Stimulated activated CD8-positive, alpha-beta memory T cell treated with anti-CD3 and anti-CD28 coated beads, Interleukin-4, amount 100 ng/mL, for 48 hours (primary cell): Measurements from ENCODE around the gene DNAJC11.
"Not testable (repeated sequence)": the region's sequence is repeated elsewhere in the genome, so short reads cannot be mapped to it uniquely, and the experiment has no call there.

Source experiments
- DNase-seq: peaks from one replicate; pipeline ENCODE4 v3.0.0-alpha.2; 2020

The DNAJC11 gene

DNA sequence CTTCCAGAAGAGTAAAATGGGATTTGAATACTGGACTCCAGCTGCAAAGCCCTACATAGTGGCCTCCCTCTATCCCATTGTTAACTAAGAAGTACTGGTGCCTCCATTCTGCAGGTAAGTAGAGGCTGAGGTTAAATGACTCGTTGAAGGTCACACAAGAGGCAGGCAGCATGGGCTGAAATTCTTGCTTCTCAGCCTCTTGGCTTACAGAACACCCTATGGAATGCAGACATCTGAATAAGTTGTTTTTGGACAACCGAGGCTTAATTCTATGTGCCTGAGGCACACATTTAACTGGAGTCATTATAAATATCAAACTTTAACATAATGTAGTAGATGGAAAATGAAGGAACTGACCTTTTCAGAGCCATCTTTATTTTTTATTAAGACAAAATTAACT is 5.7 kb downstream of the DNAJC11 start:
- no peak for DNase-seq

DNA sequence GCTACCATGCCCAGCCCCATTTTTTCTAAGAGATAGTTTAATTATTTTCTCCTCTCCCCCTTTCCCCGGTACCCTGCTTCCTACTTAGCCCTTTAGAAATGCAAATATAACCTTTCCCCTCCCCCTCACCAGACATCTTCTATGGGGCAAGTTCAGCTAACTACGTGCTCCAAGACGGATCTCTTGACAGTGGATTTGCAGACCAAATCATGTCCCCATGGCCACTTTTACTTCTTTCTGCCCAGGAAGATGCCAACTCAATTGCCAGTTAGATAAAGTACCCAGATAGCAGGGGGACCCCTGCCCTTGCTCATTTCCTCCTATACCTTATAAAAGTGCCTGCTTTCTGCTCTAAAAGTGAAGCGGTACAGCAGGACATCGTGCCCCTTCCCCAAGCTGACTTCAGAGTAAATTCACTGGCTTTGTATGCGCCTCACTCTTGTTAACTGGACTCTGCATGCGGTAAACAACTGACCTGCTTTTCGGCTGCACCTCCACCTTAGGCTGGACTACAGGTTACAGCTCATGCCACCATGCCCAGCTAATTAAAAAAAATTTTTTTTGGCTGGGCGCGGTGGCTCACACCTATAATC is 7.4 kb downstream of the DNAJC11 start:
- no peak for DNase-seq

DNA sequence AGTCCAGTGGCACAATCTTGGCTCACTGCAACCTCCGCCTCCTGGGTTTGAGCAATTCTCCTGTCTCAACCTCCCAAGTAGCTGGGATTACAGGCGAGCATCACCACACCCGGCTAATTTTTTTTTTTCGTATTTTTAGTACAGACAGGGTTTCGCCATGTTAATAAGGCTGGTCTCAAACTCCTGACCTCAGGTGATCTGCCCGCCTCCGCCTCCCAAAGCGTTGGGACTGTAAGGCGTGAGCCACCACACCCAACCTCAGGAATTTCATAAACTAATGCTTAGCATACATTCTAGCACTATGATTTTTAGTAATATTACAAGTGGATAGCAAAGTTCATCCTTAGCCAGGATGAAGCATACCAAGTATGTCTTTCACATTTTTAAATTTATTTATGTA is 8.7 kb downstream of the DNAJC11 start:
- DNase-seq, result no peak

DNA sequence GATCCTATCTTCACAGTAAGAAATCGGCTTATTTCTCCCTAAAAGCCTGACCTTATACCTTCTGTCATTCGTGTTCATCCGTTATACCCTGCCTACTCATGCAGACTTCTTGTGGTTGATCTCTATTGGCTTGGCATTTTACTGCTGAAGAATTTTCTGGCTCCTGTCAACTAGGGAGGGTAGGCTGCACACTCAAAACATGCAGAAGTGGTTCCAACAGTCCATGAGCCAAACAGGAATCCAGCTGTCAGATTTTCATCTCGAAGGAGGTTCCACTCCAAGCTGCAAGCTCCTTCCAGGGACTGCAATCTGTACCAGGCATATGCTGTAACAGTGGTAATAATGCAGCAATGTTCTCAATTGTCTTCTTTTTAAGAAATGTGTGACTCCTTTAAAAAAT is 10.1 kb downstream of the DNAJC11 start:
- DNase-seq, result no peak

DNA sequence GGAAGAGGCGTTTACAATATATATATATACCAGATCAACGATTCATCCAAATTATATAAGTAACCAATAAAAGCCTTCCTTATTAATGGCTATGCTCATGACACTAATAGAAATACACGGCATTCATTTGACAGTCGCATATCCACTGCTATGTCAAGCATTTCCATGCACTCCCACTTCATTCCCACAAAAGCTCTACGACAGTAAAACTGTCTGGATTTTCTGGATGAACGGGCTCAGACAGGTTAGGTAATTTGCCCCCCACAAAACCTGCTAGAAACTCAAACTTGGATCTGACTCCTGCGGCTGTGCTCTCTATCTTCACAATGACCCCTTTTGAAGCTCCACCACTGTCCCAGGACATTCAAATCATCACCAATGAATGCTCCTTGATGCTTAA is 11.4 kb downstream of the DNAJC11 start:
- no peak for DNase-seq

DNA sequence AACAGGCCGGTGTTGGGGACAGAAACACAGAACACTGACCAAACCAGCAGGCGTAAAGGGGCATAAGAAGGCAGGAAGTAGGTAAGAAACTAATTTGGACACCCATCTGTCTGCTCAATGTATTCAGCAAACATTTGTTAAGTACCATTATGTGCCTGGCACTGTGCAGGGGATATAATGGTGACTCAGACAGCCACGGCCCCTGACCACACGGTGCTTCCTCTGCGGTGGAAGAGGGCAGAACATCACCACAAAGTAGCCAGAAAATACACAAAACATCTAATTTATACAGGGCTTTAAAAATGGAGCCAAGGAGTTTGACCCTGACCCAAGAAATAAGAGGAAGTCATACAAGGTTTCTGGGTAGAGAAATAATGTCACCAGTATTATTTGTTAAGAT is 12.9 kb downstream of the DNAJC11 start:
- DNase-seq, result no peak

DNA sequence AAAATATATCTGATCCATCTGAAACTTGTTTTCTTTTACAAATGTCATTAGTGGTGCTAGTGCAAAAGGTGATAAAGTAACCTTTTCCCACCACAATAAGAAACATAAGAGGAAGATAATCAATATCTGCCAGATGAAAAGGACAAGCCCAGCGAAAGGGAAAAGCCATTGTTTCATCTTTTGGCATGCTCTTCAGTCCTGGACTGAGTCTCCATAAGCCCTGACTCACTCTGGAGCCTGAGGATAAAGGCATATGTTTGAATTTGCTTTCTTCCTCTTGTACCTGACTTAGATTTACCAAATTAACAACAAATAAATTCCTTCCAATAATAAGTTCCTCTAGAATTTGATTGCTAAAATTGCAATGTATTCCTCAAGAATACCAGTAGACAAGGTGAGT is 13.6 kb downstream of the DNAJC11 start:
- no peak for DNase-seq

DNA sequence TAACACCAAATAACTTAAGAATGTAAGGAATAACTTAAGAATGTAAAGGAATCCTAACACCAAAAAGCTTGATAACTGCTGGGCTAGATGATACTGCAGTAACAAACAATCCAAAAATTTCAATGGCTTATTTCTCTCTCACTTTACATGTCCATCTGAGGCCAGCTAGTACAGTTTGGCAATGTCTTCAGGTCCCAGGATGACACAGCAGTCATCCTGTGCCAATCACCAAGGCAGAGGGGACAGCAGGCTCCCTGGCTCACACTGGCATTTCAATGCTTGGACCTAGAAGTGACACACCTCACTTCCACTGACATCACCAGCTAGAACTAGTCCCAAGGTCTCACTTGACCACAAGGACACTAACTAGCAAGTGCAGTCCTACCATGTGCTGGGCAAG is 15.3 kb downstream of the DNAJC11 start:
- DNase-seq, result no peak

DNA sequence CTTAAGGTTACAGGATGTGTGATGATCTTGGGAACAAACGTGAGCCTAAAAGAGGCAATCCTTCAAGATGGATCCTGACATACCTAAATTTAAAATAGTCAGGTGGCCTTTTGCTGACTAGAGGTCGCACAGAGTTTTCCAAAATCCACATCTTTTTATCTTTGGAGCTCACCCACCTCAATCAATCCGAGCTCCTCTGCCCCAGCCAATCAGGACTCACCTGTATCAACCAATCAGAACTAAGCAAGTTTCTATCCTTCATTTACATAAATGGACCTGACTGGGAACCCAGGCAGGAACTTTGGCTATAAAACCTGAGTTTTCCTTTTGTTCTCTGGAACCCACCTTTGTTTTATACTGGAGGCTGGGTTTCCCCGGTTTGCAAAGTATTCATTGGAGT is 16.2 kb downstream of the DNAJC11 start:
- DNase-seq, result no peak

DNA sequence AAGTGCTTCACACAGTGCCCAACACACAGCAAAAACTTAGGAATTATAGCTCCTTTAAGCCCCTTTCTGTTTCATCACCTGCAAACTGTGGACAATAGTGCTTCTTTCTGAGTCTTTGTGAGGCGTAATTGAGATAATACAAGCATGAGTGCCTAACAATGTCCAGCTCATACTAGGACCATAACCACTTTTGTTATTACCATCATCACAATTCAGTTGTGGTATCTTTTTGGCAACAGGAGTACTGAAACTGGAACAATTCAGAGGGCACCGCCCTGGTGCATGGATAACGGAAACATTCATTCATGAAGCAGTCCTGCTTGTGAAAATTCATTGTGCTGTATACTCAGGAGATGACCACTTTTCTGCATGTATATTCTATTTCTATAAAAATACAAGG is 18.2 kb downstream of the DNAJC11 start:
- DNase-seq, result no peak

DNA sequence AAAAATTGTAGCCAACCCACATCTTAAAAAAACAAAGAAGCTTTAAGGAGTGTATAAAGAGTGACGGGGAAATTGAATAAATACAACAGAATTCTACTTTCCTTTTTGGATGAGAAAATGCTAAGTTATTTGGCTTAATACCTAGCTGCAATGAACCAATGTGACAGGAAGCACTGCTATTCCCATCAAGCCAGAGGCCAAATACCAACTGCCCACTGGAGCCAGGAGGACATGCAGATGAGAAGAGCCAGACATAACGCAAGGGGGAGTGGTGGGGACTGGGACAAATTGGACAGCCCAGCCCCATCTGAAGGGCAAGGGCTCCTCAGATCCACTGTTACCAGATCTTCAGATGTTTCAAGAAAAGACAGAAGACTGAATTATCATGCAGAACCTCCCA is 25.7 kb downstream of the DNAJC11 start:
- DNase-seq, result no peak

DNA sequence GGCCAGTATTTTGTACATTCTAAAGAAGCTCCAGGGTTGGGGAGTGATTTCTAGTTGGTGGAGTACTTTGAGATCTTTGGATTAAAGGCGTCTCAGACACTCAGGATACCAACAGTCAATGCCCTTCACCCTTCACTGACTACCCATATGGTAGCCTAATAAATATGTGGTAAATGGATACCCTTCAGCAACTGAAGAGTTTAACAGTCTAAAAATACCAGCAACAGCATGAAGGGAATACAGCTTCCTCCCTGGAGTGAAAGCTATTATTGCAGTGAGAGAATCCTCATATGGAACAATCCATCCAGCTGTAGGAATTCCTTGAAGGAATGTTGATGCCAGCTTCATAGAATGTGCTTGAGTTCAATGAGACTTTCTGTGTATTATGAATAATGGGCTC is 26.8 kb downstream of the DNAJC11 start:
- no peak for DNase-seq

DNA sequence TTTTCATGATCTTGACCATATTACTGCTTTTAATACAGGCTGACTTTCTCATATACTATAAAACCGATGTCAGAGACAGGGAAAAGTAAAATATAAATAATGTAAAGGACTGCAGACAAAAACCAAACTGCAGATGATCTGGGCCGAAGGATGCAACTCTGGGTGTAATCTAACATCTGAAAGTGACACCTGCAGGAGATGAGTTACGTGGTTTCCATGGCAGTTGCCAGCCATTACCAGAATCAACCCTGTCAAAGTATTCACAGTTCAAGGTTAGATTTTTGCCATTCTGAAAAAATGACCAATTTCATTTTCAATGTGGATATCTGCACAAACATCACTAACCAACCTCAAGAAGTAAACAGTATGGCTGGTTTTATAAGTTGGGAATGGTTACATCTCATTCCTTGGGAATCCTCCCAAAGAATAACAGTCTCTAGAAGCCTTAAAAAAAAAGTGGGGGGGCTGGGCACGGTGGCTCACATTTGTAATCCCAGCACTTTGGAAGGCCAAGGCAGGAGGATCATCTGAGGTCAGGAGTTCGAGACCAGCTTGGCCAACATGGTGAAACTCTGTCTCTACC is 27.7 kb downstream of the DNAJC11 start:
- no peak for DNase-seq

DNA sequence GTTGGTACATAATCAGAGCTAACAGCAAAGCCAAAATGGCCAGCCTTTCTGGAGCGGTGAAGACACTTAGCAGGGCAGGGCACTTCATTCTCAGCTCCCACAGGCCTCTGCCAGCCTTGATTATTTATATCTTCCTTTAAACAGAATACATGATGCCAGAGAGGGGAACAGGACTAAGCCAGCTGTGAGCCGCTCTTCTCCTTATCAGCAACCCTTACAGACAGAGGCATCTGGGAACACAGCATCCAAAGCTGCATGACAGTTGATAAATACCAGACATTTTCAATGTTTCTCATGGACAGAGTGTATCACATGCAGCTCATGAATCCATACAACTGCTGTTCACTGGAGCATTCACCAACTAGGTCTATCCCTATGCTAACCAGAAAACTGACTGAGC is 29.1 kb downstream of the DNAJC11 start:
- no peak for DNase-seq

DNA sequence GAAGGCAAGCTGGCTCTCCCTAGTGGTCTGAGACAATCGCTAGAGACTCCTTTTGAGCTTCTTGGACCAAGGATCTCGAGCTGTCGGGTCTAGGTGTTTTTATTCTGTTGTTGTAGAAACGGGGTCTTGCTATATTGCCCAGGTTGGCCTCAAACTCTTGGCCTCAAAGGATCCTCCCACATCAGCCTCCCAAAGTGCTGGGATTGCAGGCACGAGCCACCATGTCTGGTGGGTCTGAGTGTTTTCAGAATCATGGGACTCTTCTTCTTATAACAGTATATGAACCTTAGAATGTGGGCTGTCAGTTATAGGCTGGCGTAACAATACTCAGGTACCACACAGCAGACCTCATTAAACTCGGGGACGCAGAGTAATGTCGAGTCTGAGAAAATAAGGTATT is 33.1 kb downstream of the DNAJC11 start:
- no peak for DNase-seq

DNA sequence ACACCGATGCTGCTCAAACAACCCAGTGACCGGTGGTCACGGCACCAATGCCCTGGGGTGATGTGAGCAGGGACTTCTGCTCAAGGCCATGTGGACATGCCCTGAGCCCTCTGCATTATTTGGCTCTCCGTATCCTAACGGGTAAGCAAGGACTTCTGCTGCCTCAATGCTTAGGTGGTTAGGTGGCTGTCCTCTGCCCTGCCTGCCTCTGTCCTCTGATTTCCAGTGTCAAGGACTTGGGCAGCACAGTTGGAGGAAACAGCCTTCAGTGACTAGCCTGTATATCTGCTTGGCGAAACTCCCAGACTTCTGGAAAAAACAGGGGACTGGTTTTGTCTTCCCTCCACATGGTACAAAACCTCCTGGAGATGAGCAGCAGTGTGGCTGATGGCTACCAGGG is 34.5 kb downstream of the DNAJC11 start:
- no peak for DNase-seq

DNA sequence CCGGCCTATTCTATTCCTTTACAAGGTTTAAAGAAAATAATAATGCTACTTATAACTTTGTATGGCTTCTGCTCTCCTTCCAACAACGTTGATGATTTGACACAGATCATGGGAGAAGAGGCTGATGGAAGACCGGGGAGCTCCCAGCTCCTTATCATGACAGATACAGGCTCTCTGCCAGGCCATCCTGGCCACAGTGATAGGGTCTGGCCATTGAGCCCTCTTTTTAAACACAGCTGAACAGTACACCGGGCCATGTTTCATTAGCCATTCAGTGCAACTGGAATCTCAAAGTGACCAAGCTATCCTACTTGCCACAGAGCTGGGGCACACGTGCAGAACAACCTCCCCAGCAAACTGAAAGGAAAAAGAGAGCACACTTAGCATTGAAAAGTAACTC is 34.9 kb downstream of the DNAJC11 start:
- no peak for DNase-seq

DNA sequence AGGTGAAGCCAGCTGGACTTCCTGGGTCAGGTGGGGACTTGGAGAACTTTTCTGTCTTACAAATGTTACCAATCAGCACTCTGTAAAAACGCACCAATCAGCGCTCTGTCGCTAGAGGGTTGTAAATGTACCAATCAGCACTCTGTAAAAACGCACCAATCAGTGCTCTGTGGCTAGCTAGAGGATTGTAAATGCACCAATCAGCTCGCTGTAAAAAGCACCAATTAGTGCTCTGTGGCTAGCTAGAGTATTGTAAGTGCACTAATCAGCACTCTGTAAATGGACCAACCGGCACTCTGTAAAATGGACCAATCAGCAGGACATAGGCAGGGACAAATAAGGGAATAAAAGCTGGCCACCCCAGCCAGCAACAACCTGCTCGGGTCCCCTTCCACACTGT is 39.1 kb downstream of the DNAJC11 start:
- DNase-seq, result not testable (repeated sequence)

DNA sequence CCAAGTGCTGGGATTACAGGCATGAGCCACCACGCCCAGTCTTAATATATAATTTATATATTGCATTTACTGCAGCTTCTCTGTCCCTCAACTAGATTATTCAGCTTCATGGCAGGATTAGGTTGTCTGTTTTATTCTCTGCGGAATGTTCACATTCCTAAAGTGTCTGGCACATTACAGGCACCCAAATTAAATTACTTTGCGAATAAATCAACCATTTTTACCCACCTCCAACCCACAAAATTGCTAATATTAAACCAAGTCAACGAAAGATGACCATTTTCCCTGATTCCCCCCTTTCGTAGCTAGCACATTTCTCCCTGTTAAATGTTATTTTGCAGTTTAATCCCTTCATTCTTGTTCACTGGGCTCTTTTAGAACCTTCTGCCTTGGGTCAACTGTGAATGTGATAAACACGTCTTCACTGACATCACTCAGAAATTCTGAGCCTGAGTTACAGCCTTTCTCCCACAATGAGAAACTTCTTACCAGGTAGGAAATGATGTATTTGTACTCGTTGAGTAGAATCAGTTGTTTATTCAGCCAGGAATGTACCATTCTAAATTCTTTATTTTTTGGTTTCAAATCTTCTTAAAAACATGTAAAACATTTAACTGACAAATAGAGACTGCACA is 41.1 kb downstream of the DNAJC11 start:
- DNase-seq, result no peak

DNA sequence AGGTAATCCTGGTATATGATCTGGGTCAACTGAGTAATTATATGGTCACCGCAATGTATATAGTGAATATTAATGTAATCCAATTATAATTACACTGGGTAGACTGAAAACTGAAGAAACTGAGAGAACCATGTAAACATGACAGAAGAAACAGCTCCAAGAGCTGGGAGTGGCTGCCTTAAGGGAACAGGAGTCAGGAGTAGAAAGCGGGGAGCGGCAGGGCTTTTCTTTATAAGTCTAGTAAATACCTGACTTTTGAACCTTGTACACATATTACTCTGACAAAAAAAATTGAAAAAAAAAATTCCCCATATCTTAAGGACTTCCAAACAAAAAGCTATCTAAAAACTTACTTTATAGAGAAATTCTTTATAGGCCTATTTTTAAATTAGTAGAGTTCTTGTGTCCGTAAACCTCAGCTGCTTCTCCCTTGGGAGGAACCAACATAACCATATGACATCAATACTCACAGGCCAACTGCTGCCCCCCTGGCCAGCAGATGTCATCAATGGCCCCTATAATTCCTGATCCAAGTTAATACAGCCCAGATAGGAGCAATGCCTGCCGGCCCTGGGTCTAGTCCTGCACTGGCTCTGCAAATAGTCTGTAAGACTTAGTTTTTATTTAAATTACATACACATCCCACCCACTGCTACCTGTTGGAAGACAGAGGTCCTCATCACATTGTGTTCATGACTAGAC is 43.1 kb downstream of the DNAJC11 start:
- DNase-seq, result no peak

DNA sequence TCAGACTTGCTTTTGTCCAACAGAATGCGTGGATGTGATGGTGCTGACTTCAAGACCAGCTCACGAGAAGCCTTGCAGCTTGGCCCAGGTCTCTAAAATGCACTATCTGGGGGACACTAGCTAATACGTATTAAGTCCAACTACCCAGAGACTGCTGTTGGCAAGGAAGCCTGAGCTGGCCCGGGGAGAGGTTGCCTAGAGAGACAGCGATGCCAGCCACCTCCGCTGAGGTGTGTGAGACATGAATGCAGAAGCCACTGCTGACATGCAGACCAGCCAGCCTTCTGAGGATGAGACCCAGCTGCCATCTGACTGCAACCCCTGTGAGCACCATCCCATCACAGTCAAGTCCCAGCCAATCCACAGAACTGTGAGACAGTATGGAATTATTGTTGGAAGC is 44.5 kb downstream of the DNAJC11 start:
- no peak for DNase-seq

DNA sequence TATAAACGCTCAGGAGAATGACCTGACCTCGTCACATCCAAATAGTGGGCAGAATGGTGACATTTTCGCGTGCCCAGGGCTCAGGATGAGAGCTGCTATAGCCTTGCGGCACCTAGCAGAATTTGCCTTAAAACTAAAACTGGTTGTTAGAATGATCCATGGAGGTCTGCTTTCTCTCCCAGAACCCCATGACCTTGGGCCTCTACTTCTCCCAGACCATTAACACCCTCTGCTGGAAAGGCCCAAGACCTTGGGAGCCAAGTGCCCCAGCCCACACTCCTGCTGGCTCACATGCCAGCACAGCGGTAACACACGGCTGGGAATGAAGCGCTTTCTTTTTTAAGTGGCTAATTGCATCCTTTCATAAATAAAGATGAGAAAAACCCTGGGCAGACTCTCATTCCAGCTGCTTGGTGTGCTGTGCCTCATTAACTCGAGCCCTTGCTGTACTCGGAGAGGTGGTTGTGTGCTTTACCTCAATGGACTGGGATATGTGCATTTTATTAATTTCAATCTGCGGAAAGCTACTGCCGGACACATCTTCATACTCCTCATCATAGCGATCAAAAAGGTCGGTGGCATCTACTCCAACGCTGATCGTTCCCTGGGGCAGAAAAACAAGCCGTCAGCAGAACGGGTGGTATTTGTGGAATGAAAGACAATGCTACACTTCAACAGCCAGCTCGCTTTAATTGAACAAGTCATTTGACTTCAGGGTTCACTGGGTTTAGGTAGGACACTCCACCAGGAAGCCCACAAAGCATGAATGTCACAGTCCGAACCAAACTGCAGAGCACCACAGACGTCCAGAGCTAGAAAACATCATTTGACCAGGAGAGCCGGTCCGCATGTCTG is 48.0 kb downstream of the DNAJC11 start:
- DNase-seq, result no peak

DNA sequence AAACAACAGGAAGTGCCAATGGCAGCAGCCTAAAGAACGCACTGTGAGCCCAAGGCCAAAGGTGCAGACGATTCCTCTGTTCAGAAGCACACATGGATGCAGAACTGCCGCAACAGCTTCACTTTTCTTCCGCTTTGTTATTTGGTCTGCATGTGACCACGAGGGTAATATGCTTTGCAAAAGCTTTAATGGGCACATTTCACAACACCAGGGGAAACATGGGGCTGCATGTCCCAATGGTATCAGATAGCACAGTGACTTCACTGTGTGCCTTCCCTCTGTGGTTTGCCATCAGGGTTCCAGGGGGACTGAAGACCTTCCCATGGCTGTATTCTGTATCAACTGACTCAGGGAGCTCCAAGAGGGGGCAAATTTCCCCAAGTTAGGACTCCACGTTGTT is 48.6 kb downstream of the DNAJC11 start:
- no peak for DNase-seq
